SK-N-SH (cell line): ENCODE data around the gene PIP4K2A. TPM values are rescaled to one million over a fixed set of nuclear protein-coding genes. Genes with fewer than 3 reads are reported as not detected.

Experiments
- CTCF ChIA-PET: fragments of 300-600, 350-600 bp; formaldehyde crosslinking; extraction: SDS; loops from one replicate; lab custom pipeline; 2021; lab: Yijun Ruan, JAX
- POLR2A ChIA-PET: fragments of 350-600 bp; sonication (Branson Sonifier 250); formaldehyde crosslinking; extraction: SDS; loops from one replicate; lab custom pipeline; 2020; ENCODE audit warnings: antibody characterized with exemption, inconsistent platforms; lab: Yijun Ruan, JAX
- DNase-seq: peaks from one replicate; pipeline ENCODE4 v3.0.0; 2012
- H2AFZ ChIP-seq: fragments of 200-600 bp; sonication (generic); 2 replicates; pipeline ENCODE4 v1.8.1; 2016; ENCODE audit warnings: antibody characterized with exemption, mild to moderate bottlenecking, low read depth
- H3F3A ChIP-seq: fragments of 200-600 bp; sonication (generic); replicated peaks from 2 replicates; pipeline ENCODE3; 2016; ENCODE audit warnings: antibody characterized with exemption, mild to moderate bottlenecking; ENCODE audit not compliant: insufficient read depth
- H3K27ac ChIP-seq, 2 experiments: fragments of 200-500 bp in 1 of 2; fragments of 200-600 bp in 1 of 2; sonication (Bioruptor generic) in 1 of 2; sonication (generic), shearing (Covaris generic) in 1 of 2; 2 replicates each; pipeline versions ENCODE4 v1.5.1 to v1.6.1; 2014 to 2016; ENCODE audit warnings: low read depth in 2 of 2, inconsistent platforms in 1 of 2, low read length in 1 of 2, mild to moderate bottlenecking in 1 of 2, mixed read lengths in 1 of 2
- H3K27me3 ChIP-seq: fragments of 200-600 bp; sonication (generic), shearing (Covaris generic); 2 replicates; pipeline ENCODE4 v1.6.1; 2016; ENCODE audit warnings: mixed run types; ENCODE audit not compliant: insufficient read depth
- H3K36me3 ChIP-seq, 2 experiments: fragments of 200-500 bp in 1 of 2; fragments of 200-600 bp in 1 of 2; sonication (Bioruptor generic) in 1 of 2; sonication (generic) in 1 of 2; replicated peaks in 1 of 2; 2 replicates each; pipeline versions ENCODE3 to v1.5.1; 2014 to 2016; ENCODE audit warnings: low read length in 1 of 2, mild to moderate bottlenecking in 1 of 2; ENCODE audit not compliant: insufficient read depth in 2 of 2, control insufficient read depth in 1 of 2
- H3K4me1 ChIP-seq, 2 experiments: fragments of 200-500 bp in 1 of 2; fragments of 200-600 bp in 1 of 2; sonication (Bioruptor generic) in 1 of 2; sonication (generic), shearing (Covaris generic) in 1 of 2; 2 replicates each; pipeline versions ENCODE4 v1.5.1 to v1.6.1; 2014 to 2016; ENCODE audit warnings: low read depth in 1 of 2, low read length in 1 of 2, mixed run types in 1 of 2; ENCODE audit not compliant: insufficient read depth in 2 of 2, control insufficient read depth in 1 of 2
- H3K4me2 ChIP-seq: fragments of 200-600 bp; sonication (generic), shearing (Covaris generic); 2 replicates; pipeline ENCODE4 v1.6.1; 2017; ENCODE audit warnings: mixed run types
- H3K4me3 ChIP-seq, 2 experiments: fragments of 200-500 bp in 1 of 2; fragments of 200-600 bp in 1 of 2; sonication (Bioruptor generic) in 1 of 2; sonication (generic), shearing (Covaris generic) in 1 of 2; 2 replicates each; pipeline versions ENCODE4 v1.5.1 to v1.8.1; 2014 to 2016; ENCODE audit warnings: low read depth in 2 of 2, inconsistent platforms in 1 of 2, low read length in 1 of 2, mild to moderate bottlenecking in 1 of 2, mixed read lengths in 1 of 2, moderate library complexity in 1 of 2
- H3K79me2 ChIP-seq: fragments of 200-600 bp; sonication (generic); 2 replicates; pipeline ENCODE4 v1.8.1; 2017; ENCODE audit warnings: mild to moderate bottlenecking; ENCODE audit not compliant: insufficient read depth
- H3K9ac ChIP-seq: fragments of 200-600 bp; sonication (generic); 2 replicates; pipeline ENCODE4 v1.6.1; 2017; ENCODE audit warnings: mixed run types
- H3K9me2 ChIP-seq: fragments of 200-600 bp; sonication (generic); 2 replicates; pipeline ENCODE4 v1.6.1; 2017; ENCODE audit warnings: mixed run types
- H3K9me3 ChIP-seq: fragments of 200-600 bp; sonication (generic); 2 replicates; pipeline ENCODE4 v1.6.1; 2017; ENCODE audit warnings: mixed run types, mild to moderate bottlenecking, moderate library complexity
- H4K20me1 ChIP-seq: fragments of 200-600 bp; sonication (generic); 2 replicates; pipeline ENCODE4 v1.6.1; 2017; ENCODE audit warnings: mild to moderate bottlenecking, mixed run types; ENCODE audit not compliant: insufficient read depth
- EP300 ChIP-seq, 2 experiments: IDR thresholded peaks; 2 replicates each; pipeline versions ENCODE4 v1.4.0 to v1.6.1; 2012; ENCODE audit warnings: borderline replicate concordance in 1 of 2, low read depth in 1 of 2, low read length in 1 of 2
- FOSL2 ChIP-seq: IDR thresholded peaks from 2 replicates; pipeline ENCODE4 v1.4.0; 2012; ENCODE audit warnings: low read depth, mild to moderate bottlenecking, moderate library complexity, borderline replicate concordance
- FOXM1 ChIP-seq: IDR thresholded peaks from 2 replicates; pipeline ENCODE4 v1.4.0; 2012; ENCODE audit warnings: low read depth, mild to moderate bottlenecking
- GABPA ChIP-seq: IDR thresholded peaks from 2 replicates; pipeline ENCODE4 v1.4.0; 2012; ENCODE audit warnings: low read depth, mild to moderate bottlenecking
- GATA2 ChIP-seq: sonication (generic); formaldehyde crosslinking; IDR thresholded peaks from 2 replicates; pipeline ENCODE4 v1.5.0; 2020; ENCODE audit warnings: mild to moderate bottlenecking, missing genetic modification reagents
- JUND ChIP-seq: IDR thresholded peaks from 2 replicates; pipeline ENCODE4 v1.4.0; 2012
- NFIC ChIP-seq: IDR thresholded peaks from 2 replicates; pipeline ENCODE4 v1.4.0; 2012; ENCODE audit warnings: borderline replicate concordance
- RAD21 ChIP-seq: IDR thresholded peaks from 2 replicates; pipeline ENCODE4 v1.6.1; 2012; ENCODE audit warnings: mild to moderate bottlenecking, low read length
- RFX5 ChIP-seq: IDR thresholded peaks from 2 replicates; pipeline ENCODE4 v1.6.1; 2012; ENCODE audit warnings: mild to moderate bottlenecking, improper control_type of control experiment, low read length
- SMC3 ChIP-seq: IDR thresholded peaks from 2 replicates; pipeline ENCODE4 v1.6.1; 2012; ENCODE audit warnings: low read depth, low read length, improper control_type of control experiment
- TCF12 ChIP-seq: IDR thresholded peaks from 2 replicates; pipeline ENCODE4 v1.4.0; 2012
- WGBS: methylation state at CpG from one replicate; pipeline ENCODE4 v1.1.6; 2017; ENCODE audit warnings: low lambda C conversion rate; 5-methylcytosine and 5-hydroxymethylcytosine counted together
- polyA plus RNA-seq, 3 experiments: library from polyadenylated mRNA; depleted of rRNA; stranded (reverse); fragments of >200 nt; gene quantifications; 2 replicates each; pipeline ENCODE4 v1.2.3, GENCODE V29; 2012
- TF ChIP-seq, protein P1 (sequence below): fragments of 200-600 bp; sonication (generic); IDR thresholded peaks from 2 replicates; pipeline ENCODE4 v1.6.1; 2017; ENCODE audit warnings: antibody characterized with exemption, mild to moderate bottlenecking, moderate library complexity
- TF ChIP-seq, protein P2 (sequence below): IDR thresholded peaks from 2 replicates; pipeline ENCODE4 v1.4.0; 2012; ENCODE audit warnings: low read depth, borderline replicate concordance
- TF ChIP-seq, protein P3 (sequence below): IDR thresholded peaks from 2 replicates; pipeline ENCODE4 v1.4.0; 2012; ENCODE audit warnings: low read depth
- TF ChIP-seq, protein P4 (sequence below): IDR thresholded peaks from 2 replicates; pipeline ENCODE4 v1.4.0; 2012; ENCODE audit warnings: low read depth, borderline replicate concordance
- TF ChIP-seq, protein P5 (sequence below): IDR thresholded peaks from 2 replicates; pipeline ENCODE4 v1.6.1; 2012; ENCODE audit warnings: mild to moderate bottlenecking, low read depth, low read length, moderate library complexity
- TF ChIP-seq, protein P6 (sequence below): IDR thresholded peaks from 2 replicates; pipeline ENCODE4; 2012

Gene PIP4K2A
- polyA plus RNA-seq, 1 of the 3 experiments (the other 2 are of a cell fraction): 10.8 TPM

DNA sequence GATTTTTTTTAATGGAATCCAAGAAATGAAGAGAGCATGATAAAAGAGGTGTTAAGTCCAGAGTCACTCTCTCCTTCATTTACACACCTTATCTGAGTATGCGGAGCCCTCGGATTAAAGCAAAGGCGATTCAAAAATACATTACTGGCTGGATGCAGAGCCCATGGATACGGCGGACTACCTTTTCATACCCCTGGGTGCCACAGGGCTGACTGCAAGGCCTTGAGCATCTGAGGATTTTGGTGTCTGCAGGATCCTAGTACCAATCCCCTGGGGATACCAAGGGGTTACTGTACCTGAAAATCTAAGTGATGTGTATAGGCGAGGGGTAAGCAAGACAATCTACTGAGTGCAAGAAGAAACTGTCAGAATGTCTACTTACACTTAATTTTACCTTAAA, 20.5 kb downstream of the PIP4K2A start:
- peaks cover 0 to 11% of the 10 kb centered on the region in 2 experiments; a peak in 2 of 4 replicates for H3K4me1 ChIP-seq
- peaks cover 29% of the 10 kb centered on the region for H4K20me1 ChIP-seq
- CTCF ChIA-PET: no interaction called here
- H3K27ac ChIP-seq: peak overlapping the region in 1 of 2 experiments; percentile 71; a peak in 1 of 4 replicates
- H3K79me2 ChIP-seq: peaks cover 65% of the 10 kb centered on the region
- H3K4me3 ChIP-seq: no peak overlapping the region; a peak in 1 of 4 replicates
- POLR2A ChIA-PET: no interaction called here
- no peak overlapping the region for H3K9ac ChIP-seq
- H3K4me2 ChIP-seq: peak overlapping the region; percentile 43; the same call in 1 of the 2 replicates
- H2AFZ ChIP-seq: no peak overlapping the region
- 90% methylated on average over 6 of the region's 6 CpGs for WGBS
- H3K36me3 ChIP-seq: no peaks in the 10 kb centered on the region
- no peaks in the 10 kb centered on the region for H3K9me2 ChIP-seq
- TF ChIP-seq GATA2 (CRISPR knock-in tag) (no peak), NFIC (no peak), FOXM1 (no peak), TCF12 (no peak), RAD21 (no peak), SMC3 (no peak), JUND (no peak), EP300 (IDR thresholded peaks at IDR 0.05; ENCODE audit: borderline replicate concordance in 1 of 2, low read depth in 1 of 2, low read length in 1 of 2) (no peak), RFX5 (no peak)
- TF ChIP-seq, protein P1, sequence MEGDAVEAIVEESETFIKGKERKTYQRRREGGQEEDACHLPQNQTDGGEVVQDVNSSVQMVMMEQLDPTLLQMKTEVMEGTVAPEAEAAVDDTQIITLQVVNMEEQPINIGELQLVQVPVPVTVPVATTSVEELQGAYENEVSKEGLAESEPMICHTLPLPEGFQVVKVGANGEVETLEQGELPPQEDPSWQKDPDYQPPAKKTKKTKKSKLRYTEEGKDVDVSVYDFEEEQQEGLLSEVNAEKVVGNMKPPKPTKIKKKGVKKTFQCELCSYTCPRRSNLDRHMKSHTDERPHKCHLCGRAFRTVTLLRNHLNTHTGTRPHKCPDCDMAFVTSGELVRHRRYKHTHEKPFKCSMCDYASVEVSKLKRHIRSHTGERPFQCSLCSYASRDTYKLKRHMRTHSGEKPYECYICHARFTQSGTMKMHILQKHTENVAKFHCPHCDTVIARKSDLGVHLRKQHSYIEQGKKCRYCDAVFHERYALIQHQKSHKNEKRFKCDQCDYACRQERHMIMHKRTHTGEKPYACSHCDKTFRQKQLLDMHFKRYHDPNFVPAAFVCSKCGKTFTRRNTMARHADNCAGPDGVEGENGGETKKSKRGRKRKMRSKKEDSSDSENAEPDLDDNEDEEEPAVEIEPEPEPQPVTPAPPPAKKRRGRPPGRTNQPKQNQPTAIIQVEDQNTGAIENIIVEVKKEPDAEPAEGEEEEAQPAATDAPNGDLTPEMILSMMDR: no peak
- TF ChIP-seq, protein P2, sequence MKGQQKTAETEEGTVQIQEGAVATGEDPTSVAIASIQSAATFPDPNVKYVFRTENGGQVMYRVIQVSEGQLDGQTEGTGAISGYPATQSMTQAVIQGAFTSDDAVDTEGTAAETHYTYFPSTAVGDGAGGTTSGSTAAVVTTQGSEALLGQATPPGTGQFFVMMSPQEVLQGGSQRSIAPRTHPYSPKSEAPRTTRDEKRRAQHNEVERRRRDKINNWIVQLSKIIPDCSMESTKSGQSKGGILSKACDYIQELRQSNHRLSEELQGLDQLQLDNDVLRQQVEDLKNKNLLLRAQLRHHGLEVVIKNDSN: no peak
- TF ChIP-seq, protein P3, sequence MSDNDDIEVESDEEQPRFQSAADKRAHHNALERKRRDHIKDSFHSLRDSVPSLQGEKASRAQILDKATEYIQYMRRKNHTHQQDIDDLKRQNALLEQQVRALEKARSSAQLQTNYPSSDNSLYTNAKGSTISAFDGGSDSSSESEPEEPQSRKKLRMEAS: no peak
- TF ChIP-seq, protein P4, sequence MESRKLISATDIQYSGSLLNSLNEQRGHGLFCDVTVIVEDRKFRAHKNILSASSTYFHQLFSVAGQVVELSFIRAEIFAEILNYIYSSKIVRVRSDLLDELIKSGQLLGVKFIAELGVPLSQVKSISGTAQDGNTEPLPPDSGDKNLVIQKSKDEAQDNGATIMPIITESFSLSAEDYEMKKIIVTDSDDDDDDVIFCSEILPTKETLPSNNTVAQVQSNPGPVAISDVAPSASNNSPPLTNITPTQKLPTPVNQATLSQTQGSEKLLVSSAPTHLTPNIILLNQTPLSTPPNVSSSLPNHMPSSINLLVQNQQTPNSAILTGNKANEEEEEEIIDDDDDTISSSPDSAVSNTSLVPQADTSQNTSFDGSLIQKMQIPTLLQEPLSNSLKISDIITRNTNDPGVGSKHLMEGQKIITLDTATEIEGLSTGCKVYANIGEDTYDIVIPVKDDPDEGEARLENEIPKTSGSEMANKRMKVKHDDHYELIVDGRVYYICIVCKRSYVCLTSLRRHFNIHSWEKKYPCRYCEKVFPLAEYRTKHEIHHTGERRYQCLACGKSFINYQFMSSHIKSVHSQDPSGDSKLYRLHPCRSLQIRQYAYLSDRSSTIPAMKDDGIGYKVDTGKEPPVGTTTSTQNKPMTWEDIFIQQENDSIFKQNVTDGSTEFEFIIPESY: no peak
- DNase-seq: no peak
- no peaks in the 10 kb centered on the region for H3K27me3 ChIP-seq
- peaks cover 5% of the 10 kb centered on the region for H3F3A ChIP-seq
- no peaks in the 10 kb centered on the region for H3K9me3 ChIP-seq

DNA sequence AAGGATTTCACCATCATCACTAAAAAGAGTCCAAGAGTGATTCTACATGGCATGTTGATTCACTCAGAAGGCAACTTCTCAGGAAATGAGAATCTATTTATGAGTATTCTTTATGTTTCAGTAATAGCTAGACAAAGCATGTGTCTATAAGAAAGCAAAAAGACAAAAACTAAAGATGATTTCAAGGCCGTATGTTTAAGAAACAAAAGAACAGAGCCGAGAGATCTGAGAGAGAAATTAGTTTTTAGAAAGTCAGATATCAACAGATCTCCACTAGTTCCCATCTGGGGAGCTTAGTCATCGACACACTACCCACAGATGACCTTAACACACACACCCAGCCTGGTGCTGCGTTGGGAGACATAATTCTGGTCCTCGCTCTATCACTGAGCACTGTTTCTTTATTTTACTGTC, 21.0 kb downstream of the PIP4K2A start:
- H3K4me3 ChIP-seq: no peak overlapping the region
- H3K9ac ChIP-seq: no peak overlapping the region
- peak overlapping the region; percentile 34 to 71; a peak in 3 of 4 replicates for H3K27ac ChIP-seq
- ChIA-PET POLR2A (no interaction called here), CTCF (no interaction called here)
- H3K4me2 ChIP-seq: peak overlapping the region; percentile 43
- H3F3A ChIP-seq: peaks cover 5% of the 10 kb centered on the region
- H3K36me3 ChIP-seq: no peaks in the 10 kb centered on the region
- no peaks in the 10 kb centered on the region for H3K27me3 ChIP-seq
- DNase-seq: no peak
- H3K9me2 ChIP-seq: no peaks in the 10 kb centered on the region
- peaks cover 67% of the 10 kb centered on the region for H3K79me2 ChIP-seq
- H3K9me3 ChIP-seq: no peaks in the 10 kb centered on the region
- H4K20me1 ChIP-seq: peaks cover 28% of the 10 kb centered on the region
- 40% methylated on average over 5 of the region's 5 CpGs for WGBS
- H2AFZ ChIP-seq: no peak overlapping the region
- peaks cover 0 to 11% of the 10 kb centered on the region in 2 experiments; a peak in 2 of 4 replicates for H3K4me1 ChIP-seq
- TF ChIP-seq, protein P5, sequence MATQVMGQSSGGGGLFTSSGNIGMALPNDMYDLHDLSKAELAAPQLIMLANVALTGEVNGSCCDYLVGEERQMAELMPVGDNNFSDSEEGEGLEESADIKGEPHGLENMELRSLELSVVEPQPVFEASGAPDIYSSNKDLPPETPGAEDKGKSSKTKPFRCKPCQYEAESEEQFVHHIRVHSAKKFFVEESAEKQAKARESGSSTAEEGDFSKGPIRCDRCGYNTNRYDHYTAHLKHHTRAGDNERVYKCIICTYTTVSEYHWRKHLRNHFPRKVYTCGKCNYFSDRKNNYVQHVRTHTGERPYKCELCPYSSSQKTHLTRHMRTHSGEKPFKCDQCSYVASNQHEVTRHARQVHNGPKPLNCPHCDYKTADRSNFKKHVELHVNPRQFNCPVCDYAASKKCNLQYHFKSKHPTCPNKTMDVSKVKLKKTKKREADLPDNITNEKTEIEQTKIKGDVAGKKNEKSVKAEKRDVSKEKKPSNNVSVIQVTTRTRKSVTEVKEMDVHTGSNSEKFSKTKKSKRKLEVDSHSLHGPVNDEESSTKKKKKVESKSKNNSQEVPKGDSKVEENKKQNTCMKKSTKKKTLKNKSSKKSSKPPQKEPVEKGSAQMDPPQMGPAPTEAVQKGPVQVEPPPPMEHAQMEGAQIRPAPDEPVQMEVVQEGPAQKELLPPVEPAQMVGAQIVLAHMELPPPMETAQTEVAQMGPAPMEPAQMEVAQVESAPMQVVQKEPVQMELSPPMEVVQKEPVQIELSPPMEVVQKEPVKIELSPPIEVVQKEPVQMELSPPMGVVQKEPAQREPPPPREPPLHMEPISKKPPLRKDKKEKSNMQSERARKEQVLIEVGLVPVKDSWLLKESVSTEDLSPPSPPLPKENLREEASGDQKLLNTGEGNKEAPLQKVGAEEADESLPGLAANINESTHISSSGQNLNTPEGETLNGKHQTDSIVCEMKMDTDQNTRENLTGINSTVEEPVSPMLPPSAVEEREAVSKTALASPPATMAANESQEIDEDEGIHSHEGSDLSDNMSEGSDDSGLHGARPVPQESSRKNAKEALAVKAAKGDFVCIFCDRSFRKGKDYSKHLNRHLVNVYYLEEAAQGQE: no peak
- TF ChIP-seq RFX5: no peak
- TF ChIP-seq FOSL2: peak; percentile 66
- TF ChIP-seq GABPA: no peak
- TF ChIP-seq EP300 (IDR thresholded peaks at IDR 0.05; ENCODE audit: borderline replicate concordance in 1 of 2, low read depth in 1 of 2, low read length in 1 of 2): peak in 1 of 2 experiments; percentile 33; a peak in 1 of 4 replicates
- TF ChIP-seq, protein P6, sequence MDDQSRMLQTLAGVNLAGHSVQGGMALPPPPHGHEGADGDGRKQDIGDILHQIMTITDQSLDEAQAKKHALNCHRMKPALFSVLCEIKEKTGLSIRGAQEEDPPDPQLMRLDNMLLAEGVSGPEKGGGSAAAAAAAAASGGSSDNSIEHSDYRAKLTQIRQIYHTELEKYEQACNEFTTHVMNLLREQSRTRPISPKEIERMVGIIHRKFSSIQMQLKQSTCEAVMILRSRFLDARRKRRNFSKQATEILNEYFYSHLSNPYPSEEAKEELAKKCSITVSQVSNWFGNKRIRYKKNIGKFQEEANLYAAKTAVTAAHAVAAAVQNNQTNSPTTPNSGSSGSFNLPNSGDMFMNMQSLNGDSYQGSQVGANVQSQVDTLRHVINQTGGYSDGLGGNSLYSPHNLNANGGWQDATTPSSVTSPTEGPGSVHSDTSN: peak; percentile 27; the same call in 1 of the 2 replicates
- peak; percentile 36; the same call in 1 of the 2 replicates for TF ChIP-seq JUND
